ENCODE measurements around the gene MNX1.

MNX1 gene

DNA sequence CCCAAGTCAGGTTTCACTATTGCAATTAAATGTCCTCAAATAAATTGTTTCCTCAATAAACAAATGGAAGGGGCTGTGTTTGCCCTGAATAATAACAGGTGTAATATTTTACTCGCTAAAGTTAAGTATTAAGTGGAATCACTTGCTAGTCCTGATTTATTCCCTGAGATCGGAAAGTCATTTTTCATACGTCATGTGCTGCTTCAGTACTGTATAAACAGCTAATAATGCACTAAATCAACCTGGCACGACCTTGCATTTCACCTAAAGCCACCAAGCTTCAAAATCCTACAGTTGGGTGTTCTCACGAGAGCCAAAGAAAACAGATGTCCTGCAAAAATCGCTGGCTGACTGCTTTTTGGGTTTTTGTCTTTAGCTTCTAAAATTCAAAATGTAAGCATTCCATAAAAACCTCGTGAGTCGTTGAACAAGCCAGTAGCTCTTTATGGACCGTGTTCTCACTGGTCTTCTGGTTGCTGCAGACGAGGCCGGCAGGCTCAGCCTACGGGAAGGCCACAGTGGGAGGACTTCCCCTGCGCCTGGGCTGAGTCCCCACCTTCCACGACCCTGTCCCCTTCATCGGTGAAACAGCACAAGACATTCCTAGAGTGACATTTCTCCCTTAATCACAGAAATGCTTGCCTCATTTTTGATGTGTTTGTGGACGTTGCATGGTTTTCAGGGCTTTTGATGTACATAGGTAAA lies 17.9 kb upstream of the MNX1 start:
- Histone ChIP-seq H3K4me3 (ENCODE audit: low read length) (no peak overlapping the region), H3K4me1 (ENCODE audit: control insufficient read depth, low read depth, low read length) (no peaks in the 10 kb centered on the region), H3K9me3 (ENCODE audit: control insufficient read depth, low read depth, low read length) (no peaks in the 10 kb centered on the region), H3K27ac (ENCODE audit: low read length) (no peak overlapping the region), H3K27me3 (ENCODE audit: control insufficient read depth, insufficient read depth, low read length) (peaks cover 65% of the 10 kb centered on the region), H3K9ac (ENCODE audit: low read length) (no peak overlapping the region), H3K36me3 (ENCODE audit: control insufficient read depth, low read depth, low read length) (no peaks in the 10 kb centered on the region)

DNA sequence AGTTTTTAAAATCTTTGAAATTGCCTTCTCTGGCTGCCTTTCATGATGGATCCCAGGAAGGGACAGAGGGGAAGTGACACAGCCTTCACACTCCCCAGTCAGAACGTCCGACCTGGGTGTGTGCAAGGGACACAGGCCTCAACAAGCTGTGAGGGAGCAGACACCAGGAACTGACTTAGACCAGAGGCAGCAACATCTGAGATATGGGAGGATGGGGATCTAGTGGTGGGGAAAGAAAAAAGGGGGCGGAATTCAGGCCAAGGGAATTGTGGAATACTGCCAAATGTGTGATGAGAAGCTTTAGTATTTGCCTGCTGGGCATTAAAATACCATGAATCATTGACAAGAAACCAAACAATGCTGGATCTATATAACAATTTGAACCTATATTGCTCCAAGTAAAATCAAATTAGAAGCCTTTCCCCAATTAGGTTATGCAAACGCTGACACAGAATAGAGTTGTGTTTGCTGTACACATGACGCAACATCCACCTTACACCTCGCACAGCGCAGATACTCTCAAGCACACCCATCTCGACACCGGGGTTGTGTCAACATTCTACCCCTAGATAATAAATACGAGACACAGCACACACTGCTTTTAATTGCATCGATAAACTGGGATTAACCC lies 17.2 kb upstream of the MNX1 start:
- no peaks in the 10 kb centered on the region for H3K4me1 ChIP-seq (ENCODE audit: control insufficient read depth, low read depth, low read length)
- peaks cover 72% of the 10 kb centered on the region for H3K27me3 ChIP-seq (ENCODE audit: control insufficient read depth, insufficient read depth, low read length)
- no peak overlapping the region for H3K4me3 ChIP-seq (ENCODE audit: low read length)
- no peak overlapping the region for H3K27ac ChIP-seq (ENCODE audit: low read length)
- H3K9ac ChIP-seq (ENCODE audit: low read length) = no peak overlapping the region
- no peaks in the 10 kb centered on the region for H3K36me3 ChIP-seq (ENCODE audit: control insufficient read depth, low read depth, low read length)
- no peaks in the 10 kb centered on the region for H3K9me3 ChIP-seq (ENCODE audit: control insufficient read depth, low read depth, low read length)

DNA sequence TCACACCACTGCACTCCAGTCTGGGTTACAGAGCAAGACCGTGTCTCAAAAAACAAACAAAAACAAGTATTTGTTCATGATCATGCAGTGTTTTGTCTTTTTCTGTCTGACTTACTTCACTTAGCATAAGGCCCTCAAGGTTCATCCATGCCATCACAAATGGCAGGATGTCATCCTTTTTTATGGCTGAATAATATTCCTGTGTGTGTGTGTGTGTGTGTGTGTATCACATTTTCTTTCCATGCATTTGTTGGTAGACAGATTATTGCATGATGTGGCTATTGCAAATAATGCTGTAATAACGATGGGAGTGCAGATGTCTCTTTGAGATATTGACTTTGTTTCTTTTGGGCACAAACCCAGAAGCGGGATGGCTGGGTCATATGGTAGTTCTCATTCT lies 14.3 kb upstream of the MNX1 start:
- Histone ChIP-seq H3K27me3 (ENCODE audit: control insufficient read depth, insufficient read depth, low read length) (peaks cover 97% of the 10 kb centered on the region), H3K9me3 (ENCODE audit: control insufficient read depth, low read depth, low read length) (no peaks in the 10 kb centered on the region), H3K27ac (ENCODE audit: low read length) (no peak overlapping the region), H3K4me1 (ENCODE audit: control insufficient read depth, low read depth, low read length) (no peaks in the 10 kb centered on the region), H3K36me3 (ENCODE audit: control insufficient read depth, low read depth, low read length) (no peaks in the 10 kb centered on the region), H3K9ac (ENCODE audit: low read length) (no peak overlapping the region), H3K4me3 (ENCODE audit: low read length) (no peak overlapping the region)

DNA sequence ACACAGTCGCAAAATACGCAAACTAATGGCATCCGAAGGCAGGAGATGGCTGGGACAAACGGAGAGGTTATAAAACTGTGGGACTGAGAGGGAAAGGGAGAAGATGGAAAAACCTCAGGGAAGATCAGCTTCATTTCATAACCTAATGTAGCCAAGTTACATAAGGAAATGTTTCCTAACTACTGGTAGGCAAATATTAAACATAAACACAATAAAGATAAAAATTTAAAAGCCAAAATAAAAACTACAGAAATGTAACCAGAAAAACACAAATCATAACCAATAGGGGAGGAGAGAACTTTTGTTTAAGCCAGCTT lies 13.1 kb upstream of the MNX1 start:
- peaks cover 100% of the 10 kb centered on the region for H3K27me3 ChIP-seq (ENCODE audit: control insufficient read depth, insufficient read depth, low read length)
- no peak overlapping the region for H3K4me3 ChIP-seq (ENCODE audit: low read length)
- H3K4me1 ChIP-seq (ENCODE audit: control insufficient read depth, low read depth, low read length) = peaks cover 6% of the 10 kb centered on the region
- no peaks in the 10 kb centered on the region for H3K9me3 ChIP-seq (ENCODE audit: control insufficient read depth, low read depth, low read length)
- no peak overlapping the region for H3K27ac ChIP-seq (ENCODE audit: low read length)
- no peak overlapping the region for H3K9ac ChIP-seq (ENCODE audit: low read length)
- H3K36me3 ChIP-seq (ENCODE audit: control insufficient read depth, low read depth, low read length) = no peaks in the 10 kb centered on the region

DNA sequence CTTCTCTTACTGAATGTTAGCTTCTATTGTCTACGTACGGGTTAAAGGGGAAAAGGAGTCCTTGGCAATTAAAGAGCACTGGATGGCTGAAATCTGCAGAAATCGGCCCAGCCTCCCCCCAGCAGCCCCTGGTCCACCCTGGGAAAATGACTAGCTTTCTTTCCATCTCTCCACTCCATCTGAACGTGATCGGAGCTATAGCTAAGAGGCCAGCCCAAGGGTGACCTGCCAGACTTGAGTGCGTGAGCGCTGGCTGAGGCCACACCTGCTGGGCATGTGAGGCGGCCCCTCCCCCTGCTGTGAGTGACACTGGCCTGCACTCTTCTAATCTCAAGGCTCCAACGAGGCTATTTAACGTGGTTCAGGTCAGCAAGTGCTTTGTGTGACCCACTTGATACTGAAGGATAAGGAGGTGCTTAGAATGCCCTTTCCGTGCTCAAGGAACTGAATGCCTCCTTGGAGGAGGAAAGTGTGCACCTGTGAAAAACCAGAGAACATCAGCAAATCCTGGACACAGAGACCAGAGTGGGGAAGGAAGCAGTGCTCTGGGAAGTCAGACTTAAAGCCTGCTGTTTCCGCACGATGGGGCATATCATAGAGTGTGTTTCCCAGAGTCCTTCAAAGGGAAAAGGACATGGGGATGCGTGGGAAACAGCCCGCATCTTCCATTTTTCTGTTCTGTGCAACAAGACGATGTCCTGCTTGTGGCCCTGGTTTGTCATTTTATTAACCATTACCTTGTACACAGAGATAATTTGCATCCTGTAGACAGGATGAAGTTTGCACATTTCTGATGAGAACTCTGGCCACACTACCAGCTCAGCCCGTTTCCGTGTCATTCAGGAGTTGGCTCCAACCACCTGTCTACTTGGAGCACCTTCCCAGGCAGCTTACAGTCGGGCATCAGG lies 12.5 kb upstream of the MNX1 start:
- Histone ChIP-seq H3K4me3 (ENCODE audit: low read length) (no peak overlapping the region), H3K27ac (ENCODE audit: low read length) (no peak overlapping the region), H3K9ac (ENCODE audit: low read length) (no peak overlapping the region), H3K4me1 (ENCODE audit: control insufficient read depth, low read depth, low read length) (peaks cover 6% of the 10 kb centered on the region), H3K27me3 (ENCODE audit: control insufficient read depth, insufficient read depth, low read length) (peaks cover 100% of the 10 kb centered on the region), H3K9me3 (ENCODE audit: control insufficient read depth, low read depth, low read length) (no peaks in the 10 kb centered on the region), H3K36me3 (ENCODE audit: control insufficient read depth, low read depth, low read length) (no peaks in the 10 kb centered on the region)

DNA sequence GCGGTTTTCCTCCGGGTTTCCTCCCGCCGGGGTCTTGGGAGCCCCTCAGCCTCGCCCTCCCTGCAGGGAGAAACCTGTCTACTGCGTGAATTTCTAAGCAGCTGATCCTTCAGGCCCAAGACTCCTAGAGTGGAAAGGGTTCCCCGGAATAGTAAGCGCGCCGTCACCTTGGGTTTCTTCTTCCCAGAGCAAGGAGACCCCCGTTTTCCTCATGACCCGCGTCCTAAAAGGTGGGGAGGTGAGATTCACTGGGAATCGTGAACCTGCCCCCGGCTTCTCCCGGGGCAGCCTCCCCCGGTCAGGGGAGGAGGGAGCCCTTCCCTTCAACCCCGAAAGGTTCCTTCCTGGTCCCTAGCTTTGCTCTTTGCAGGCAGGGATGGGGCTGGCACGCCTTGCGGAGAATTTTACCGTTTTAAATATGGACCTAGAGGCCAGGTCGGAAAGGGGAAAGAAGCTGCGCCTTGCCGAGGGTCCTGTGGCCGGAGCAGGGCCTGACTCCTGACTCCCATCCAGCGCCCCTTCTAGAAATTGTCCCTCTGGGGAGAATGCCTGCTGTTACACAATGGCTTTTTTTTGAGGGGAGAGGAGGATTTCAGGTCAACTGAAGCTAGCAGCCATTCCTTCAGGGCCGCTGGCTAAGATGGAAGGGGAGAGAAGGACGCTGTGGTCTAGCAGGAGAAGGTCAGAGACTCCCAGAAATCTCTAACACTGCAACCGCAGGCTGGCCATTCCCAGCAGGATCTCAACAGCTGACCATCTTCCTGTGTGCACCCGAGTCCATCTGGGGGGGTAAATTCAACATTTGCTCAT lies 11.6 kb upstream of the MNX1 start:
- peaks cover 100% of the 10 kb centered on the region for H3K27me3 ChIP-seq (ENCODE audit: control insufficient read depth, insufficient read depth, low read length)
- H3K9me3 ChIP-seq (ENCODE audit: control insufficient read depth, low read depth, low read length) = no peaks in the 10 kb centered on the region
- H3K27ac ChIP-seq (ENCODE audit: low read length) = no peak overlapping the region
- H3K9ac ChIP-seq (ENCODE audit: low read length) = no peak overlapping the region
- H3K4me1 ChIP-seq (ENCODE audit: control insufficient read depth, low read depth, low read length) = peaks cover 6% of the 10 kb centered on the region
- H3K36me3 ChIP-seq (ENCODE audit: control insufficient read depth, low read depth, low read length) = no peaks in the 10 kb centered on the region
- no peak overlapping the region for H3K4me3 ChIP-seq (ENCODE audit: low read length)

DNA sequence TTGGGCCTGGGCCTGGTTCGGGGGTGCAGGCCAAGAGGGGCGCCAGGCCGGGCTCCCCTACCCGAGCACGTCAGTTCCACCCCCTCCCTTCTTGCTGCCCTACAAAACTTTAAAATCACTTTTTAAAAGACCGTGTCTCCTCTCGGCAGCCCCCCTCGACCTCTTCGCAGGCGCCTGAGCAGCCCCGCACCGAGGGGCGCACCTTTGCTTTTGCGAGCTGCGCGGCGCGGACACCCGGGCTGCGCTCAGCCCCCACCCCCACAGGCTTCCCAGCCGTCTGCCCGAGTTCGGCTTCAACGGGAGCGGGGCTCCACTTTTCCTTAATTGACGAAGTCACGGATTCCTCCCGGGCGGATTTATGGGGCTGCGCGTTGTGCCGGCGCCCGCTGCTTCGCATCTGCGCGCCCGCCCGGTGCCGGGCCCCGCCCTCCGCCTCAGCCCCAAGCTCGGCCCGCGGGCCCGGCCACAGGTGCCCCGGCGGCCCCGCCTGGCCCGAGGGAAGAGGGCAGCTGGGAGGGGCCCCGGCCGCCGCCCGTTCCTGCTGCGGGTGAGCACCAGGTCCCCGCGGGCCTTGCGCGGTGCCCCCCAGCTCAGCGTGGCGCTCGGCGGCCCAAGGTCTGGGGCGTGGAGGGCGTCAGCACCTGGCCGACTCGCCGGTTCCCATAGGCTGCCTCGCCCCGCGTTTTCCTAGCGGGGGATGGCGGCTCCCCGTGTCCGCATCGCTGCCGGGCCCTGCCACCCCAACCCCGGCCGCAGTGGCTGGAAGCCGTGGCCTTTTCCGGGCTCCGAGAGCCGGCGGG lies 10.8 kb upstream of the MNX1 start:
- Histone ChIP-seq H3K27ac (ENCODE audit: low read length) (no peak overlapping the region), H3K4me3 (ENCODE audit: low read length) (no peak overlapping the region), H3K4me1 (ENCODE audit: control insufficient read depth, low read depth, low read length) (peaks cover 14% of the 10 kb centered on the region), H3K27me3 (ENCODE audit: control insufficient read depth, insufficient read depth, low read length) (peaks cover 100% of the 10 kb centered on the region), H3K9ac (ENCODE audit: low read length) (no peak overlapping the region), H3K36me3 (ENCODE audit: control insufficient read depth, low read depth, low read length) (no peaks in the 10 kb centered on the region), H3K9me3 (ENCODE audit: control insufficient read depth, low read depth, low read length) (no peaks in the 10 kb centered on the region)

DNA sequence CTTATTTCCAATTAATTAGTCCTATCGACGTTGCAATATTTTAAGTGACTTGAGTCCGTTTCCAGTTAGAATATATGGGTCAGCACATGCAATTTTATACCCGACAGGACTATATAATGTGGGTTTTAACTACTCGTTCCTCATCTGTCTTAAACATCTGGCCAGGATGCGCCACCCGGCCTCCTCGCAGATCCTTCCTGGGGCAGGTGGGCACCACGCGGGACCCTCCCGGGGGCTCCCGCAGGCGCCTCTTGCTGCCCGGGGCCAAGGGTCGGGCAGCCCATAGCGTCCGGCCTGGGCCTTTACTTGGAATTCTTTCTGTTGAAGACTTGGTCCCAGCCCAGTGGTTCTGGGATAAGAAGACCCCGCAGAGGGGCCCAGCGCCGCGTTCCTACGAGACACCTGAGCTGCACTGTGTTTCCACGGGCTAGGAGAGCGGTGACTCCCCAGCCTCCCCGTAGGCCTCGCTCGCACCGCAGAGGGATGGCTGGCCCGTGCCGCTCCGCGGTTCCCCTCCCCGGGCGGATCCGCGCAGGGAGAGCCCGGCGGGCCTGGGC lies 10.1 kb upstream of the MNX1 start:
- H3K4me1 ChIP-seq (ENCODE audit: control insufficient read depth, low read depth, low read length) = peaks cover 17% of the 10 kb centered on the region
- H3K9me3 ChIP-seq (ENCODE audit: control insufficient read depth, low read depth, low read length) = no peaks in the 10 kb centered on the region
- no peak overlapping the region for H3K27ac ChIP-seq (ENCODE audit: low read length)
- H3K27me3 ChIP-seq (ENCODE audit: control insufficient read depth, insufficient read depth, low read length) = peaks cover 100% of the 10 kb centered on the region
- no peak overlapping the region for H3K4me3 ChIP-seq (ENCODE audit: low read length)
- no peaks in the 10 kb centered on the region for H3K36me3 ChIP-seq (ENCODE audit: control insufficient read depth, low read depth, low read length)
- H3K9ac ChIP-seq (ENCODE audit: low read length) = no peak overlapping the region

DNA sequence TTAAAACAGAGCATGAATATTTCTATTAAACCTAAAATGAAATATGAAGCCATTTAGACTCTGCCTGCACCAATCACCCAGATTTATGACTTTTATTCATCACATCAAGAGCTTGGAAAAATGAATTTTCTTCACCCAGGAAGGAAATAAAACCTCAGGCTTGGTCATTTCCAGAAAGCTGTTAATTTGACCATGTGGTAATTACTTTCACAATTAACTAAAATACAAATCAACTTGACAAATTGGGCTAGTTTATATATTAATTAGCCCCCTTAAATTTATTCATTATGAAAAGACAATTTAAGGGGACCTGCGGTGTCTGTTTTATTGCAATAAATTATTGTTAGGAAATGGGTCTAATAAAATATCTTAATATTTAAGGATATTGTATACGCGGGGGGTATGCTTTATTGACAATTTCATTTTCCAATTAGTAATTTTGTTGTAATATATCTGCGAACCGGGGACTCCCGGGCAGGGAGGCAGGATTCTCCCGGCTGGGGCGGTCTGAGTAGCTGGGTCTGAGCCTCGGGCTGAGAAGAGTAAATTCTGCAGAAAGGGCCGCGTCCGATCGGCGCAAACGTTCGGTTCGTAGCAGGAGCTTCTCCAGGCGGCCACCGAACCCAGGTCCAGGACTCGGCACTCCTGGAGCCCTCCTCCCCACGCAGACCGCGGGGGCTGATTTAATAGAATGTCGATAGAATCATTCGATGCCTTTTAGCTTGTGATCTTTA lies 9.4 kb upstream of the MNX1 start:
- H3K9ac ChIP-seq (ENCODE audit: low read length) = no peak overlapping the region
- H3K36me3 ChIP-seq (ENCODE audit: control insufficient read depth, low read depth, low read length) = no peaks in the 10 kb centered on the region
- H3K4me1 ChIP-seq (ENCODE audit: control insufficient read depth, low read depth, low read length) = peaks cover 19% of the 10 kb centered on the region
- H3K4me3 ChIP-seq (ENCODE audit: low read length) = no peak overlapping the region
- peaks cover 100% of the 10 kb centered on the region for H3K27me3 ChIP-seq (ENCODE audit: control insufficient read depth, insufficient read depth, low read length)
- no peaks in the 10 kb centered on the region for H3K9me3 ChIP-seq (ENCODE audit: control insufficient read depth, low read depth, low read length)
- no peak overlapping the region for H3K27ac ChIP-seq (ENCODE audit: low read length)

DNA sequence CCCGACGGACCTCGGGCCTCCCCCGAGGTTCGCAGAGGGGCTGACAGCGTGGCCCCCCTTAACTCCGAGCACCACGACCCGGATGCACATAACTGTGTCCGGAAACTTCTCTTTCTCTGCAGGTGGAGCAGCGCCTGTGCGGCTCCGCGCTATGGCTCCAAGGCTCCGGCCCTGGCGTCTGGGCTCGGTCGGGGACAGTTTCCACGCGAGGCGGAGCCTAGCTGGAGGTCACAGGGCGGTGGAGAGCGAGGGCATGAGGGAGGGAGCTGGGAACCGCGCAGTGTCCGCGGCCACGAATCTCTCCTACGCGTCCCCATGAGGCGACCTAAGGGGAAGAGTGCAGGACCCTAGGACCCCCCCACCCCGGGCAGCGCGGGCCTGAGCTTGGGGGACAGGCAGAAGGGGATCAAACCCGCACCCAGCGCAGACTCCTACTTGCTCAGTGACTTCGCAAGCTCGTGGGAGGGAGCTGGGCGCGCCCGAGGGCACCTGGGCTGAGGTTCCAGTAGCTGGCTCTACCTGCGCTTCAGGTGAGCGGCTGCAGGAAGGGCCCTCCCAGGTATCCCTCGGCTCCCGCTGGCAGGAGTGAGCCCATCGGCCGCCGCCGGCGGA lies 8.6 kb upstream of the MNX1 start:
- Histone ChIP-seq H3K9me3 (ENCODE audit: control insufficient read depth, low read depth, low read length) (no peaks in the 10 kb centered on the region), H3K4me3 (ENCODE audit: low read length) (peak overlapping the region; percentile 3), H3K27me3 (ENCODE audit: control insufficient read depth, insufficient read depth, low read length) (peaks cover 100% of the 10 kb centered on the region), H3K36me3 (ENCODE audit: control insufficient read depth, low read depth, low read length) (no peaks in the 10 kb centered on the region), H3K9ac (ENCODE audit: low read length) (no peak overlapping the region), H3K4me1 (ENCODE audit: control insufficient read depth, low read depth, low read length) (peaks cover 27% of the 10 kb centered on the region), H3K27ac (ENCODE audit: low read length) (no peak overlapping the region)
